Panc1 (cell line): ENCODE measurements around the gene MRPS21. TPM values are rescaled to one million over a fixed set of nuclear protein-coding genes. Genes with fewer than 3 reads are reported as not detected.

ENCODE experiments used
- ATAC-seq: fragments of 200-7000 bp; cut with Tn5 transposase; 2 replicates; pipeline ENCODE4 v1.9.1; 2020; ENCODE audit warnings: mild to moderate bottlenecking, moderate library complexity
- BruUV-seq: library from RNA; stranded (reverse); fragments of 400-500 nt; replicated peaks from 2 replicates; lab custom pipeline; 2021; lab: Mats Ljungman, UMichigan
- CTCF ChIA-PET: fragments of 300-600 bp; sonication (Branson Sonifier 250); formaldehyde crosslinking; loops from one replicate; lab custom pipeline; 2022; ENCODE audit warnings: antibody characterized with exemption; lab: Charles Lee
- POLR2A ChIA-PET: fragments of 300-600 bp; sonication (Branson Sonifier 250); formaldehyde crosslinking; loops from one replicate; lab custom pipeline; 2022; ENCODE audit warnings: antibody characterized with exemption; lab: Charles Lee
- DNase-seq: peaks from one replicate; pipeline ENCODE4 v3.0.0-alpha.2; 2010; ENCODE audit warnings: low read depth, low spot score
- H3K27ac ChIP-seq: 2 replicates; pipeline ENCODE4 v1.5.1; 2011; ENCODE audit warnings: mild to moderate bottlenecking, low read length, inconsistent platforms
- H3K27me3 ChIP-seq: fragments of 200-500 bp; sonication (Bioruptor generic); 2 replicates; pipeline ENCODE4 v1.6.0; 2014; ENCODE audit warnings: low read length, inconsistent platforms; ENCODE audit not compliant: control insufficient read depth, insufficient read depth
- H3K36me3 ChIP-seq: fragments of 200-500 bp; sonication (Bioruptor generic); 2 replicates; pipeline ENCODE4 v1.5.1; 2014; ENCODE audit warnings: inconsistent platforms, mild to moderate bottlenecking, low read length, moderate library complexity; ENCODE audit not compliant: control insufficient read depth, insufficient read depth
- H3K4me1 ChIP-seq: 2 replicates; pipeline ENCODE4 v1.5.1; 2011; ENCODE audit warnings: inconsistent platforms, mild to moderate bottlenecking, low read length, moderate library complexity; ENCODE audit not compliant: control insufficient read depth, insufficient read depth
- H3K4me3 ChIP-seq, 2 experiments: 2 replicates each; pipeline ENCODE4 v1.5.1; 2011 to 2012; ENCODE audit warnings: low read depth in 2 of 2, low read length in 2 of 2, mild to moderate bottlenecking in 2 of 2, inconsistent platforms in 1 of 2, moderate library complexity in 1 of 2
- H3K9me3 ChIP-seq: fragments of 200-500 bp; sonication (Bioruptor generic); 2 replicates; pipeline ENCODE4 v1.5.1; 2014; ENCODE audit warnings: low read depth, mild to moderate bottlenecking, inconsistent platforms, low read length, moderate library complexity; ENCODE audit not compliant: control insufficient read depth, insufficient read depth
- CTCF ChIP-seq: fragments of 450-650 bp; IDR thresholded peaks from 2 replicates; pipeline ENCODE4 v1.5.1; 2017; ENCODE audit warnings: mild to moderate bottlenecking
- POLR2AphosphoS5 ChIP-seq: IDR thresholded peaks from 2 replicates; pipeline ENCODE4 v1.6.1; 2012; ENCODE audit warnings: mild to moderate bottlenecking, low read depth, low read length, moderate library complexity
- REST ChIP-seq, 2 experiments: IDR thresholded peaks; 2 replicates each; pipeline ENCODE4 v1.6.1; 2011 to 2012; ENCODE audit warnings: low read depth in 2 of 2, control low read depth in 1 of 2, low read length in 1 of 2, mild to moderate bottlenecking in 1 of 2, moderate library complexity in 1 of 2; ENCODE audit not compliant: insufficient read depth in 1 of 2
- SIN3A ChIP-seq: IDR thresholded peaks from 2 replicates; pipeline ENCODE4 v1.6.1; 2012; ENCODE audit warnings: low read depth, mild to moderate bottlenecking, low read length, moderate library complexity, borderline replicate concordance; ENCODE audit not compliant: insufficient read depth
- TCF7L2 ChIP-seq: IDR thresholded peaks from 2 replicates; pipeline ENCODE4 v1.6.1; 2011; ENCODE audit warnings: mild to moderate bottlenecking, low read depth, low read length, inconsistent platforms
- in situ Hi-C: cut with HindIII; loops from 2 replicates; pipeline ENCODE4 v1.10.0; 2016; ENCODE audit warnings: low sequenced_read_pairs, low pct_unique_long_range_greater_than_20kb
- intact Hi-C: fragments of 100-400 bp; cut with micrococcal nuclease; formaldehyde crosslinking; loops from one replicate; pipeline ENCODE4 v1.10.0; 2022; ENCODE audit not compliant: unreplicated experiment
- total RNA-seq: library from RNA; stranded (reverse); gene quantifications from one replicate; pipeline ENCODE4 v1.2.1, GENCODE V29; 2021; ENCODE audit not compliant: unreplicated experiment

Gene MRPS21
- total RNA-seq, 1 experiment from 2014 or later, result 68.2 TPM

GRCh38 chr1:150281758-150282557 lies 11.7 kb upstream of the MRPS21 start, which contains the start of gene CIART:
CIART (plus strand) TSS chr1:150282554; CDS start chr1:150283268, 714 bp downstream.
- peak within 1 kb of the TSS; percentile 88 for H3K27ac ChIP-seq
- TF ChIP-seq POLR2AphosphoS5, result no peak
- no peak for TF ChIP-seq CTCF
- no peak for TF ChIP-seq REST (IDR thresholded peaks at IDR 0.05; ENCODE audit: insufficient read depth in 1 of 2, low read depth in 2 of 2, low read length in 1 of 2)
- TF ChIP-seq TCF7L2, result peak; percentile 73; the same call in 1 of the 2 replicates
- TF ChIP-seq SIN3A, result no peak
- DNase-seq (peak; percentile 94), ATAC-seq (peak; percentile 91)
- ChIA-PET POLR2A (no interaction called here), CTCF (interaction anchor here (0.5 to 2.0 kb wide), 6 partner anchors 9 to 91 kb away, joined by 3 to 14 read pairs (median 4); partner anchors contain the start of gene C1orf54)
- H3K27me3 ChIP-seq, result no peaks in the 10 kb centered on the region
- H3K9me3 ChIP-seq, result no peaks in the 10 kb centered on the region
- peak within 1 kb of the TSS; percentile 45 to 72 for H3K4me3 ChIP-seq
- H3K4me1 ChIP-seq, result 0 out of 2 replicates have a peak, but pooled peaks cover 4% of the 10 kb centered on the region
- intact Hi-C loops, result loop anchor here (1.0 kb wide), 1 partner anchor 27 kb away; no protein-coding TSS in a partner anchor
- in situ Hi-C loops, result no loop called here
- H3K36me3 ChIP-seq, result no peaks in the 10 kb centered on the region
- TSS peak; percentile 91 for BruUV-seq

- H3K27ac ChIP-seq, result no peak overlapping the region
- ChIA-PET CTCF (interaction anchor here (0.7 kb wide), 1 partner anchor 37 kb away, joined by 6 read pairs; no protein-coding TSS in a partner anchor), POLR2A (no interaction called here)
- BruUV-seq, result no TSS peak
- H3K9me3 ChIP-seq, result no peaks in the 10 kb centered on the region
- TF ChIP-seq SIN3A, result no peak
- TF ChIP-seq TCF7L2, result no peak
- no peak for TF ChIP-seq POLR2AphosphoS5
- no peak for TF ChIP-seq CTCF
- no peak for TF ChIP-seq REST (IDR thresholded peaks at IDR 0.05; ENCODE audit: insufficient read depth in 1 of 2, low read depth in 2 of 2, low read length in 1 of 2)
- ATAC-seq (peak; percentile 36), DNase-seq (no peak)
- in situ Hi-C loops (no loop called here), intact Hi-C loops (no loop called here)
- H3K4me1 ChIP-seq, result 0 out of 2 replicates have a peak, but pooled peaks cover 4% of the 10 kb centered on the region
- peak overlapping the region; percentile 45 to 72 for H3K4me3 ChIP-seq
- H3K36me3 ChIP-seq, result no peaks in the 10 kb centered on the region
- no peaks in the 10 kb centered on the region for H3K27me3 ChIP-seq
These were observed 11.1 kb upstream of the MRPS21 start for GRCh38 chr1:150282558-150282958.
